GM12873 (cell line): ENCODE results near the gene WNK2.

Source experiments
- TF ChIP-seq, protein P1 (sequence below): IDR thresholded peaks from 2 replicates; pipeline ENCODE4 v1.5.1; 2012; ENCODE audit warnings: low read depth, mild to moderate bottlenecking, moderate library complexity, low read length, control low read depth; ENCODE audit not compliant: insufficient read depth; ENCODE audit errors: missing control alignments

Gene WNK2

DNA sequence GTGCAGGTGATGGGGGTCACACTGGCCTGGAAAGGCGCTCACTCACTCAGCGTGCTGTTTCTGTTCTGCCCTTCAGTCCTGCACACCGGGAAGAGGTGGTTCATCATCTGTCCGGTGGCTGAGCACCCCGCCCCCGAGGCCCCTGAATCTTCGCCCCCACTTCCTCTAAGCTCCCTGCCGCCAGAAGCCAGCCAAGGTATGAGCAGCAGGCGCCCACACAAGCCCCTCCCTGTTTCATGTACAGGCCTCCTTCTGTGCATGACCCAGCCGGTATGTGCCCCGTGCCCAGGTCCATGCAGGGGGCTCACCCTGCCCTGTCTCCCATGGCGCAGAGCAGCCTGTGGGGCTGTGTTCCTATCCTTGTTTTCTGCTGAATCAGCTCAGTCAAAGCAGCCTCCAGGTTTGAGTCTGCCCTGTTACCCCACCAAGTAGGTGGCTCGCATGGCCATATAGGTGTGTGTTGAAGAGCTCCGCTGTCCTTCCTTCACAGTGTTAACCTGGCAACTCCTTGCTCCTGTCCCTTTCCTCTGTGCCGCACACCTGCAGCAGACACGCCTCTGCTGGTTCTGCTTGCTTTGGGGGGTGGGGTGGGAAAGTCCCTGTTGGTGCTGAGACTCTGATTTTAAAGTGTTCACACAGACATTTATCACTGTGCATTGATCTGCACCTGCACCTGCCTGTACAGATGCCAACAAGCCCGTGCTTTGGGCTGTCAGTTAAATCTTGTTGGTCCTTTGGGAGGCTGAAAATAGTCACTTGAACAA lies 84.8 kb downstream of the WNK2 start:
- TF ChIP-seq, protein P1, sequence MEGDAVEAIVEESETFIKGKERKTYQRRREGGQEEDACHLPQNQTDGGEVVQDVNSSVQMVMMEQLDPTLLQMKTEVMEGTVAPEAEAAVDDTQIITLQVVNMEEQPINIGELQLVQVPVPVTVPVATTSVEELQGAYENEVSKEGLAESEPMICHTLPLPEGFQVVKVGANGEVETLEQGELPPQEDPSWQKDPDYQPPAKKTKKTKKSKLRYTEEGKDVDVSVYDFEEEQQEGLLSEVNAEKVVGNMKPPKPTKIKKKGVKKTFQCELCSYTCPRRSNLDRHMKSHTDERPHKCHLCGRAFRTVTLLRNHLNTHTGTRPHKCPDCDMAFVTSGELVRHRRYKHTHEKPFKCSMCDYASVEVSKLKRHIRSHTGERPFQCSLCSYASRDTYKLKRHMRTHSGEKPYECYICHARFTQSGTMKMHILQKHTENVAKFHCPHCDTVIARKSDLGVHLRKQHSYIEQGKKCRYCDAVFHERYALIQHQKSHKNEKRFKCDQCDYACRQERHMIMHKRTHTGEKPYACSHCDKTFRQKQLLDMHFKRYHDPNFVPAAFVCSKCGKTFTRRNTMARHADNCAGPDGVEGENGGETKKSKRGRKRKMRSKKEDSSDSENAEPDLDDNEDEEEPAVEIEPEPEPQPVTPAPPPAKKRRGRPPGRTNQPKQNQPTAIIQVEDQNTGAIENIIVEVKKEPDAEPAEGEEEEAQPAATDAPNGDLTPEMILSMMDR = no peak

DNA sequence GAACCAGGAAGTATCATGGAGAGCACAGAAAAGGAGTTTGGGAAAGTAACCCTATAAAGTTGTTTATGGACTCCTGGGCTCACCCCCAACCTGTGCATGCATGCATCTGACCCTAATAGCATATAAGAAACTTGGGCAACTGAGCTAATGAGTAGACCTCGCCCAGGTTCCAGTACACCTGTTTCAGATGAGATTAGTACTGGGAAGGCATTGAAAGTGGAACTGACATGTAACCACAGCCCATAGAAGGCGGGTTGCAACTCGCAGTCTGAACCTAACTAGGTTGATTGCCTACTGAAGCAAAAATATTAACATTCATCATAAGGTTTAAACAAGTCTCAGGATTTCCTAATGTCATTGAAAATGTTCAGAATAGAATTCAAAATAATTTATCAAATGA lies 87.0 kb downstream of the WNK2 start:
- TF ChIP-seq, protein P1 = no peak

DNA sequence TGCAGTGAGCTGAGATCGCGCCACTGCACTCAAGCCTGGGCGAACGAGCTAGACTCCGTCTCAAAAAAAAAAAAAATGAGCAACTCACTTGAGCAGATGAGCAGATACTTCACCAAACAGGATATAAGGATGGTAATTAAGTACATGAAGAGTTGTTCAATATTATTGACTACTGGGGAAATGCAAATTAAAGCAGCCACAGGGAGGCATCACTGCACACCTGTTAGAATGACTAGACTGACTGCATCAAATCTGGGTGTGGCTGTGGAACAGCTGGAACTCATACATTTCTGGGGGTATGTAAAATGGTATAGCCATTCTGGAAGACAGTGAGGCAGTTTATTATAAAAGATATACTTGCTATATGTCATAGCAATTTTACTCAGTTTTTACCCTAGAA lies 93.0 kb downstream of the WNK2 start:
- TF ChIP-seq, protein P1 = peak; percentile 6

DNA sequence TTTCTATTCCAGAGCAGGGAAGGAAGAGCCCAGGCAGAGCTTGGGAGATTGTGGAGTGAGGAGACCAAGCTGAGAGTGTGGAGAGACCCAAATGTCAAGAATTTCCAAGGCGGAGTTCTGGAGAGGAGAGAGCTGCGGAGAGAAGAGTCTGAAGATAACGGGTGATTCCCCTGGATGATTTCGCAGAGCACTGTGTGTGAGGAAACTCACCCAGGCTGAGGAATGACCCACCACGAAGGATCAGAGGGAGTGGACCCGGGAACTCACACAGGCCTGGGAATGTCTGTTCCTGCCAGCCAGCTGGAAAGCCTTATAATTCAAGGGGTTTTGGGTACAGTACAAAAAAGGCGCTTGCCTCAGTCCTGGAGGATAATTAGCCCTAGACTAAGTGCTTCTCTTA lies 94.2 kb downstream of the WNK2 start:
- TF ChIP-seq, protein P1 = no peak

DNA sequence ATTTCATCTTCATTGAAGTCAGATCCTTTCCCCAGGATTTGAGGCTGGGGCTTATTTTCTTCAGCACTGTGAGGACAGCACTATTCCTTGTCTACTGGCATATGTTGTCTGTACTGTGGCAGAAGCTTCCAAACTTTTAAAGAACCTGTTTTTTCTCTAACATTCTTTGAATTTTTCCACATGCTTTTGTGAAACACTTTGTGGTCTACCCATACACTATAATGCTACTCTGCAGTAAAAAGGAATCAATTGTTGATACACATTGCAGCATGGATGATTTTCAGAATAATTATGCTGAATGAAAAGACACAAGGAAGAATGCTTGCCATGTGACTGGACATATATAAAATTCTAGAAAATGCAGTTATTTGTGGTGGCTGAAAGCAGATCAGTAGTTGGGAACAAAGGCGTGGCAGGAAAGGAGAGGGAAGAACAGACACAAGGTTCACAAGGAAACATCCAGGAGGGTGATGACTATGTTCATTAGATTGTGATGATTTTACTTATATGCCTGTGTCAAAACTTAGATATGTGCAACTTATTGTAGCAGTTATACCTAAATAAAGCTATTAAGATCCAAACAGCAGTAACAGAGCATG lies 96.8 kb downstream of the WNK2 start:
- TF ChIP-seq, protein P1 = no peak

DNA sequence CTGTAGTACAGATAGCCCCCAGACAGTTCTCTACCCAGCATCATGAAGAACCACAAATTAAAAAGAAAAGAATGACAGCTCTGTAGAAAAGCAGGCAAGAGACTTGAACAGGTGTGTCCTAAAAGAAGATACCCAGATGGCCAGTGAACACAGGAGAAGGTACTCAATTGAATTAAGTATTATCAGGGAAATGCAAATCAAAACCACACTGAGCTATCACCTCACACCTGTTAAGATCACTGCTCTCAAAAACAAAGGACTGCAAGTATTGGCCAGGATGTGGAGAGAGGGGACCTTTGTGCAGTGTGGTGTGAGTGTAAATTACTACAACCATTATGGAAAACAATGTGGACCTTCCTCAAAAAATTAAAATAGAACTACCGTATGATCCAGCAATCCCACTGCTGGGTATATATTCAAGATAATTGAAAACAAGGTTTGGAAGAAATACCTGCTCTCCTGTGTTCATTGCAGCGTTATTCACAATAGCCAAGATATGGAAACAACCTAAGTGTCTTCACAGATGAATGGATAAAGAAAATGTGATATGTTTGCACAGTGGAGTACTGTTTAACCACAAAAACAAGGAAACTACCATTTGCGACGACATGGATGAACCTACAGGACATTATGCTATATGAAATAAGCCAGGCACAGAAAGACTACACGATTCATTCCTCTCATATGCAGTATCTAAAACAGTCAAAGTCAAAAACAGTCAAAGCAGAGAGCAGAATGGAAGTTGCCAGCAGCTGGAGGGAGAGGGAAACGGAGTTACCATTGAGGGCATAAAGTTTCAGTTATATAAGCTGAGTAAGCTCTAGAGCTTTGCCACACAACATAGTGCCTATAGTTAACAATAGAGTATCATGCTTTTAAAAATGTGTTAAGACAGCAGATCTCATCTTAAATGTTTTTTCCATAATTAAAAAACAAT lies 102.6 kb downstream of the WNK2 start:
- TF ChIP-seq, protein P1 = no peak

DNA sequence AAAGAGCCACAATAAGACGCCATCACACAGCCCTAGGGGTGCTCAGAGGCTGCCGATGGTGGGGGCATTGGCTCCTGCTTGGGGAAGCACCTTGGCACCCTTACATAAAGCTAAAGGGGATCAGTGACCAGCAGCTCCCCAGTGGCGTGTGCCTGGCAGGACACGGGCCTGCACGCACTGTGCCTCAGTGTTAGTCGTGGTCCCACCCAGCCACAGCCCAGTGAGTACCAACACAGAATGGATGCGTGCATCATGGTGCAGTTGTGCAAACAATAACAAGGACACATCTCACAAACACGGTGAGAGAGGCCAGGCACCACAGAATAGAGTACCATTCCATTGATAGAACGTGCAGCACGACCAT lies 103.2 kb downstream of the WNK2 start:
- TF ChIP-seq, protein P1 = no peak
